BJ (cell line): ENCODE data around the gene HMCN1. TPM values are rescaled to one million over a fixed set of nuclear protein-coding genes. Genes with fewer than 3 reads are reported as not detected.
"Not testable (repeated sequence)": the region's sequence is repeated elsewhere in the genome, so short reads cannot be mapped to it uniquely, and the experiment has no call there.

Source experiments
- CTCF ChIA-PET: fragments of 350-600 bp; formaldehyde crosslinking; extraction: SDS; loops from one replicate; lab custom pipeline; 2021; ENCODE audit warnings: antibody characterized with exemption, inconsistent platforms; lab: Yijun Ruan, JAX
- POLR2A ChIA-PET: fragments of 300-600 bp; sonication (Branson Sonifier 250); formaldehyde crosslinking; extraction: SDS; loops from one replicate; lab custom pipeline; 2021; ENCODE audit warnings: antibody characterized with exemption; lab: Charles Lee
- DNase-seq: peaks from one replicate; pipeline ENCODE4 v3.0.0-alpha.2; 2011; ENCODE audit warnings: low read depth
- H3K27me3 ChIP-seq: 2 replicates; pipeline ENCODE4 v1.6.0; 2011; ENCODE audit warnings: low read length; ENCODE audit not compliant: control insufficient read depth, insufficient read depth
- H3K36me3 ChIP-seq: 2 replicates; pipeline ENCODE4 v1.5.1; 2011; ENCODE audit warnings: low read length; ENCODE audit not compliant: control insufficient read depth, insufficient read depth
- H3K4me3 ChIP-seq: 2 replicates; pipeline ENCODE4 v1.5.1; 2011; ENCODE audit warnings: low read depth, mild to moderate bottlenecking, control low read depth, low read length
- CTCF ChIP-seq: IDR thresholded peaks from 2 replicates; pipeline ENCODE4 v1.5.1; 2011; ENCODE audit warnings: low read depth, mild to moderate bottlenecking, control low read depth, inconsistent platforms, low read length, moderate library complexity; ENCODE audit not compliant: insufficient read depth
- polyA plus RNA-seq: library from polyadenylated mRNA; depleted of rRNA; stranded (reverse); fragments of >200 nt; gene quantifications from 2 replicates; pipeline ENCODE4 v1.2.3, GENCODE V29; 2011

The HMCN1 gene
- polyA plus RNA-seq, 1 experiment = 13.3 TPM

- POLR2A ChIA-PET = no interaction called here
- no peak for TF ChIP-seq CTCF
- no peak for DNase-seq
Measured at GRCh38 chr1:185787238-185787637, 53.0 kb downstream of the HMCN1 start.

GRCh38 chr1:185788386-185788785 is 54.2 kb downstream of the HMCN1 start:
- Histone ChIP-seq H3K4me3 (no peak overlapping the region), H3K36me3 (no peaks in the 10 kb centered on the region), H3K27me3 (no peaks in the 10 kb centered on the region)
- ChIA-PET CTCF (interaction anchor here (0.8 to 1.1 kb wide), 3 partner anchors 11 to 424 kb away, joined by 3 to 4 read pairs (median 3); partner anchors contain the start of gene HMCN1), POLR2A (no interaction called here)
- no peak for TF ChIP-seq CTCF
- DNase-seq = no peak

More at GRCh38 chr1:185787238-185787637, 53.0 kb downstream of the HMCN1 start:
- CTCF ChIA-PET = interaction anchor here (1.0 to 2.3 kb wide), 2 partner anchors 16 to 23 kb away, joined by 5 to 9 read pairs; no protein-coding TSS in a partner anchor
- no peaks in the 10 kb centered on the region for H3K36me3 ChIP-seq
- no peaks in the 10 kb centered on the region for H3K27me3 ChIP-seq
- H3K4me3 ChIP-seq = no peak overlapping the region

DNA sequence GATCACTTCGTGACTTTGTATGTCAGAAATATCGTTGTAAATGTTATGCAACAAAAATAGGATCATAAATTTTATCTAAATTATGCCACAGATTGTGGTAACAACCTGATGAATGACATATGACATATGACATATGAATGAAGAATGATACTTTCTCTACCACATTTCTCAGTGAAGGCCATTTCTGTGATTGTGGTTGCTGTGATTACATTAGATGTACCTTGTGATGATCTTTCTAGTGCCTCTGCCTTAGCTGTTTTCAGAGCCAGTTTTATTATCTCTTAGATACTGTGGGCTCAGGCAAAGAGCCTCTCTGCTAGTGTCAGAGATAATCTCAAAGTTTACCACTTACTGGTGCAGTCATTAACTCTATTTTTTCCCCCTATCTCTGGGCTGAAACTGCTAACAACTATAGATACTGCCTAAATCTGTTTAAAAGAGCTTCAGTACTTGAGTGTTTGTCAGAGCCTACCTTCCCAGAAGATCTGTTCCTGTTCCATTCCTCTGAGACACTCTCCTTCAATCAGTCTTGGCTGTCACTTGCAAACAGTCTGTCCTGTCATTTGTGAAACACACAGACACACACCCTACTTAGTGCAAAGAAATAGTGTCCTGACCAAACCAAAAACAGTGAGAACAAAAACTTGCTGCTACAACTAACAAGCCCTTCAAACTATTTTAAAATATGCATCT is 55.5 kb downstream of the HMCN1 start:
- ChIA-PET CTCF (interaction anchor here (1.0 kb wide), 1 partner anchor 17 kb away, joined by 3 read pairs; no protein-coding TSS in a partner anchor), POLR2A (no interaction called here)
- Histone ChIP-seq H3K36me3 (no peaks in the 10 kb centered on the region), H3K27me3 (no peaks in the 10 kb centered on the region), H3K4me3 (no peak overlapping the region)
- DNase-seq = no peak
- TF ChIP-seq CTCF = no peak

DNA sequence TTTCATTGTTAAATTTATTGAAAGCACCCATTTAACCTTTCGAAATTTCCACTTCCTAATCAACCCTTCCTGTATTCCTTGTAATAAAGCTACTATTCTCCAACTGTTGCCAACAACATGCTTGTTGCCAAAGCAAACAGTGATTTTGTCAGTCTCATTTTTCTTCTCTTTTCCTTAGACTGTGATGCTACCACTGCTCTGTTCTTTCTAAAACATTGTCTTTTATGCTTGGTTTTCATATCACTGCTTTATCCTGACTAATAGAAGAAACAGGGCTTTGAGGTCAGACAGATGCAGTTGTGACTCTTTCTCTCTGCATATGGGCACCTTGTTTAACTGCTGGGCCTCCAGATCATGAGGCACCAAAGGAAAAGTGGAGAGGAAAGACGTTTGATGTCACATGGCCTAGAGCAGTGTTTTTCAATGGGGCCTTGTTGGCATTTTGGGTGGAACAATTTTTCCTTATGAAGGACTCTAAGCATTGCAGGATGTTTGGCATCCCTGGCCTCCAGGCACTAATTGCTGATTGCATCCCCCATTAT is 56.1 kb downstream of the HMCN1 start:
- no peaks in the 10 kb centered on the region for H3K36me3 ChIP-seq
- no peak for DNase-seq
- TF ChIP-seq CTCF = no peak
- POLR2A ChIA-PET = no interaction called here
- no peak overlapping the region for H3K4me3 ChIP-seq
- CTCF ChIA-PET = interaction anchor here (1.0 kb wide), 2 partner anchors 17 to 22 kb away, joined by 3 read pairs; no protein-coding TSS in a partner anchor
- no peaks in the 10 kb centered on the region for H3K27me3 ChIP-seq

DNA sequence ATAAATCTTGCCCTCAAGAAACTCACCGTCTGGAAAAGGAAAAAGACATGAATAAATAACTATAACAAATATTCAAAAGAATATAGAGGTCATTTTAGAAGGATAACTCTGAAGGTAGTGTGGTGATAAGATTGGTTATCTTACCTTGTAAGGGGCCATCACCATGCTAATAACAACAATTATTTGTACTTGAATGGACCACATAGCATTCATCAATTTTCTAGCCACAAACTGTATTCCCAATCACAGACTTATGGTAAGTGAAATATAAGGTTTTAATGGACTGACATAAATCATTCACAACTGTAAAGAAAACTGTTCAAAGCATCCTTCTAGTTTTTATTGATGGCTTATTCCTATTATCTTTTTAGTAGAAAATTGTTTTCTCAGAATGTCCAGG is 57.8 kb downstream of the HMCN1 start:
- Histone ChIP-seq H3K27me3 (no peaks in the 10 kb centered on the region), H3K36me3 (no peaks in the 10 kb centered on the region), H3K4me3 (no peak overlapping the region)
- CTCF ChIA-PET = no interaction called here
- no peak for TF ChIP-seq CTCF
- DNase-seq = no peak
- POLR2A ChIA-PET = no interaction called here

- POLR2A ChIA-PET, H3K27me3 ChIP-seq, H3K36me3 ChIP-seq, H3K4me3 ChIP-seq, DNase-seq, CTCF ChIA-PET: not testable (repeated sequence)
Measured at GRCh38 chr1:185794495-185794894, 60.3 kb downstream of the HMCN1 start.
